SU-DHL-6 (cell line): Measurements from ENCODE around the gene CAMK2D.

Experiments
- EZH2phosphoT487 ChIP-seq: fragments of 200-600 bp; sonication (generic), shearing (Covaris generic); conservative IDR thresholded peaks from 2 replicates; pipeline ENCODE4 v1.6.1; 2018; ENCODE audit warnings: mild to moderate bottlenecking, antibody characterized with exemption, low read length, moderate library complexity, mixed read lengths
- TF ChIP-seq, protein P1 (sequence below): fragments of 200-600 bp; sonication (generic); IDR thresholded peaks from one replicate; pipeline ENCODE4 v1.5.1; 2017; ENCODE audit warnings: antibody characterized with exemption, mild to moderate bottlenecking, low read length, moderate library complexity; ENCODE audit not compliant: insufficient read depth, poor library complexity, severe bottlenecking

DNA sequence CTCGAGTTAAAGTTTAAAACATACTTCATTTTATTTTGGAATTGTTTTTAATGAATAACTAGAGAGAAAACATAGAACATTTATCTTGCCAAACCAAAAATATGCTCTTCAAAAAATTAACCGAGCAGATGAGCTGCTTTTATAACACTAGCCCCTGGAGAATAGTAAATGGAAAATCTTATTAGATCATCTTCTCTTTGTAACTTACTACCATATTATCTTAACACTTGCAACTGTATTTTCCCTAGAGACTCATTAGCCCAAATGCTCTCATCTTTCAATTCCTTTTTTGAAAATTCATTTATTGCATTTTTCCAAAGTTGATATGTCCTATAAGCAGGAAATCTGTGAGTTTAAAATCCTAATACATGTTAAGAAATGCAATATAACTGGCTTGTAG lies 143.3 kb downstream of the CAMK2D start:
- TF ChIP-seq, protein P1, sequence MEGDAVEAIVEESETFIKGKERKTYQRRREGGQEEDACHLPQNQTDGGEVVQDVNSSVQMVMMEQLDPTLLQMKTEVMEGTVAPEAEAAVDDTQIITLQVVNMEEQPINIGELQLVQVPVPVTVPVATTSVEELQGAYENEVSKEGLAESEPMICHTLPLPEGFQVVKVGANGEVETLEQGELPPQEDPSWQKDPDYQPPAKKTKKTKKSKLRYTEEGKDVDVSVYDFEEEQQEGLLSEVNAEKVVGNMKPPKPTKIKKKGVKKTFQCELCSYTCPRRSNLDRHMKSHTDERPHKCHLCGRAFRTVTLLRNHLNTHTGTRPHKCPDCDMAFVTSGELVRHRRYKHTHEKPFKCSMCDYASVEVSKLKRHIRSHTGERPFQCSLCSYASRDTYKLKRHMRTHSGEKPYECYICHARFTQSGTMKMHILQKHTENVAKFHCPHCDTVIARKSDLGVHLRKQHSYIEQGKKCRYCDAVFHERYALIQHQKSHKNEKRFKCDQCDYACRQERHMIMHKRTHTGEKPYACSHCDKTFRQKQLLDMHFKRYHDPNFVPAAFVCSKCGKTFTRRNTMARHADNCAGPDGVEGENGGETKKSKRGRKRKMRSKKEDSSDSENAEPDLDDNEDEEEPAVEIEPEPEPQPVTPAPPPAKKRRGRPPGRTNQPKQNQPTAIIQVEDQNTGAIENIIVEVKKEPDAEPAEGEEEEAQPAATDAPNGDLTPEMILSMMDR = no peak
- no peak for TF ChIP-seq EZH2phosphoT487
